Smooth muscle cell (in vitro differentiated cells): Measurements from ENCODE around the gene ARHGDIB. TPM values are rescaled to one million over a fixed set of nuclear protein-coding genes. Genes with fewer than 3 reads are reported as not detected.

Experiments used
- DNase-seq: peaks from one replicate; lab custom pipeline; 2025; ENCODE audit not compliant: unreplicated experiment; lab: John Stamatoyannopoulos, UW
- H2AFZ ChIP-seq: fragments of 200-600 bp; sonication (generic); 2 replicates; pipeline ENCODE4 v1.6.0; 2016; ENCODE audit warnings: antibody characterized with exemption, low read depth, mild to moderate bottlenecking
- H3F3A ChIP-seq: fragments of 200-600 bp; sonication (generic); 2 replicates; pipeline ENCODE4 v1.6.0; 2017; ENCODE audit warnings: antibody characterized with exemption, low read depth
- H3K27ac ChIP-seq: fragments of 200-600 bp; sonication (generic); 2 replicates; pipeline ENCODE4 v1.5.1; 2016; ENCODE audit warnings: low read depth, mild to moderate bottlenecking
- H3K27me3 ChIP-seq: fragments of 200-600 bp; sonication (generic); 2 replicates; pipeline ENCODE4 v1.6.1; 2016; ENCODE audit warnings: low read depth, mild to moderate bottlenecking
- H3K36me3 ChIP-seq: fragments of 200-600 bp; sonication (generic); 2 replicates; pipeline ENCODE4 v1.5.1; 2016; ENCODE audit warnings: low read depth
- H3K4me1 ChIP-seq: fragments of 200-600 bp; sonication (generic); 2 replicates; pipeline ENCODE4 v1.5.1; 2016; ENCODE audit warnings: low read depth
- H3K4me2 ChIP-seq: fragments of 200-600 bp; sonication (generic); 2 replicates; pipeline ENCODE4 v1.6.0; 2016; ENCODE audit warnings: mild to moderate bottlenecking
- H3K4me3 ChIP-seq: fragments of 200-600 bp; sonication (generic); 2 replicates; pipeline ENCODE4 v1.5.1; 2016; ENCODE audit warnings: mild to moderate bottlenecking
- H3K79me2 ChIP-seq: fragments of 200-600 bp; sonication (generic); 2 replicates; pipeline ENCODE4 v1.6.0; 2016; ENCODE audit warnings: low read depth, mild to moderate bottlenecking
- H3K9ac ChIP-seq: fragments of 200-600 bp; sonication (generic); 2 replicates; pipeline ENCODE4 v1.6.0; 2016; ENCODE audit warnings: low read depth
- H3K9me3 ChIP-seq: fragments of 200-600 bp; sonication (generic); replicated peaks from 2 replicates; pipeline ENCODE4 v1.5.1; 2016; ENCODE audit warnings: low read depth
- H4K20me1 ChIP-seq: fragments of 200-600 bp; sonication (generic); 2 replicates; pipeline ENCODE4 v1.6.0; 2016; ENCODE audit warnings: low read depth
- WGBS: methylation state at CpG from one replicate; pipeline ENCODE4 v1.1.7; 2016; ENCODE audit warnings: low lambda C conversion rate; 5-methylcytosine and 5-hydroxymethylcytosine counted together
- polyA plus RNA-seq: library from polyadenylated mRNA; unstranded; fragments of >200 nt; fragmentation: Nextera tagmentation; extraction: Ambion mirVana; gene quantifications from 2 replicates; pipeline ENCODE4 v1.2.1, GENCODE V29; 2016
- total RNA-seq: library from RNA; depleted of rRNA; stranded (reverse); fragments of >200 nt; gene quantifications from 2 replicates; pipeline ENCODE4 v1.2.3, GENCODE V29; 2014
- TF ChIP-seq, protein P1 (sequence below): fragments of 200-600 bp; sonication (generic); IDR thresholded peaks from 2 replicates; pipeline ENCODE4 v1.5.1; 2017; ENCODE audit warnings: borderline replicate concordance, mild to moderate bottlenecking, antibody characterized with exemption; ENCODE audit not compliant: insufficient read depth, poor library complexity, severe bottlenecking

The ARHGDIB gene
- total and polyA plus RNA-seq, 2 experiments from 2014 or later: 35.8 to 36.4 TPM

DNA sequence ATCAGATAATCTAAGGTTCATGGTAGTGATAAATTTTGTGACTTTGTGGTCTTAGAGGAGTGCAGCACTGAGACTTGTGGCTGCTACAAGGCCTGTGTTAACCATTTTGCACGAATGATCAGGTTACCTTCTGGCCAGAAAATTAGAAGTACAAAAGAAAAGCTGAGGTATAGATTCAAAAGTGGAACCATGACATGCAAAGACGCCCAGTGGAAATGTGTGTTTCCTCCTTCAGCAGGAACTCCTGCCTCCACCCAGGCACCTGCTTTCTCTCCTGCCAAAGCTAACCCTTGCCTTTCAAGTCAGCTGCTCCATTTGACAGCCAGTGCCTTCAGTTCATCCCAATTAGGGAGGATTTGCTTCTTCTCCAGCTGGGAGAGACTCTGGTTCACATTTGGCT is 21.6 kb upstream of the ARHGDIB start:
- no peak for DNase-seq
- no peaks in the 10 kb centered on the region for H3K4me1 ChIP-seq
- no peaks in the 10 kb centered on the region for H4K20me1 ChIP-seq
- H2AFZ ChIP-seq: no peak overlapping the region
- no peaks in the 10 kb centered on the region for H3F3A ChIP-seq
- H3K4me3 ChIP-seq: no peak overlapping the region
- WGBS: 87% methylated on average over 2 of the region's 2 CpGs
- no peaks in the 10 kb centered on the region for H3K9me3 ChIP-seq
- no peaks in the 10 kb centered on the region for H3K36me3 ChIP-seq
- TF ChIP-seq, protein P1, sequence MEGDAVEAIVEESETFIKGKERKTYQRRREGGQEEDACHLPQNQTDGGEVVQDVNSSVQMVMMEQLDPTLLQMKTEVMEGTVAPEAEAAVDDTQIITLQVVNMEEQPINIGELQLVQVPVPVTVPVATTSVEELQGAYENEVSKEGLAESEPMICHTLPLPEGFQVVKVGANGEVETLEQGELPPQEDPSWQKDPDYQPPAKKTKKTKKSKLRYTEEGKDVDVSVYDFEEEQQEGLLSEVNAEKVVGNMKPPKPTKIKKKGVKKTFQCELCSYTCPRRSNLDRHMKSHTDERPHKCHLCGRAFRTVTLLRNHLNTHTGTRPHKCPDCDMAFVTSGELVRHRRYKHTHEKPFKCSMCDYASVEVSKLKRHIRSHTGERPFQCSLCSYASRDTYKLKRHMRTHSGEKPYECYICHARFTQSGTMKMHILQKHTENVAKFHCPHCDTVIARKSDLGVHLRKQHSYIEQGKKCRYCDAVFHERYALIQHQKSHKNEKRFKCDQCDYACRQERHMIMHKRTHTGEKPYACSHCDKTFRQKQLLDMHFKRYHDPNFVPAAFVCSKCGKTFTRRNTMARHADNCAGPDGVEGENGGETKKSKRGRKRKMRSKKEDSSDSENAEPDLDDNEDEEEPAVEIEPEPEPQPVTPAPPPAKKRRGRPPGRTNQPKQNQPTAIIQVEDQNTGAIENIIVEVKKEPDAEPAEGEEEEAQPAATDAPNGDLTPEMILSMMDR: no peak
- no peak overlapping the region for H3K4me2 ChIP-seq
- no peaks in the 10 kb centered on the region for H3K27me3 ChIP-seq
- no peak overlapping the region for H3K27ac ChIP-seq
- no peaks in the 10 kb centered on the region for H3K79me2 ChIP-seq
- no peak overlapping the region for H3K9ac ChIP-seq

DNA sequence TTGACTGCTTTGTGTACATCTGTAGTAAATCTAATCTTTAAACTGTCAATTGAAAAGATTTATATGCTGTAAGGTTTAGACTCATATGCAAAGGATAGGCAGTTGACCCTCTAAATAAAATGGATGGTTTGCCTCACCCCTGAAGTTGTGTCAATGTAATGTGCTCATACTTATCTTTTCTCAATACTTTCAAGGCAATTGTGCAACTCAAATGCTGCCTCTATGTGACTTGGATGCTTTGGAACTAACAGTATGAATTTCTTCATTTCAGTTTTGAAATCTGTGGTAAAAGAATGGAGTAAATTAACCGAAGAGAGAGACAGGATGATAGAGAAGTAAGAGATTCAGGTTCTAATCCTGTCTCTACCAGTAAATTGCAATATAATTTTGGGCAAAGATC is 21.2 kb upstream of the ARHGDIB start:
- H3K27me3 ChIP-seq: no peaks in the 10 kb centered on the region
- H4K20me1 ChIP-seq: no peaks in the 10 kb centered on the region
- H3K27ac ChIP-seq: no peak overlapping the region
- H3K36me3 ChIP-seq: no peaks in the 10 kb centered on the region
- no peaks in the 10 kb centered on the region for H3K4me1 ChIP-seq
- H3K4me3 ChIP-seq: no peak overlapping the region
- no peaks in the 10 kb centered on the region for H3F3A ChIP-seq
- DNase-seq: no peak
- no peaks in the 10 kb centered on the region for H3K9me3 ChIP-seq
- WGBS: 88% methylated on average over 1 of the region's 1 CpG
- no peak overlapping the region for H3K4me2 ChIP-seq
- no peak overlapping the region for H3K9ac ChIP-seq
- H3K79me2 ChIP-seq: no peaks in the 10 kb centered on the region
- TF ChIP-seq, protein P1: no peak
- H2AFZ ChIP-seq: no peak overlapping the region

DNA sequence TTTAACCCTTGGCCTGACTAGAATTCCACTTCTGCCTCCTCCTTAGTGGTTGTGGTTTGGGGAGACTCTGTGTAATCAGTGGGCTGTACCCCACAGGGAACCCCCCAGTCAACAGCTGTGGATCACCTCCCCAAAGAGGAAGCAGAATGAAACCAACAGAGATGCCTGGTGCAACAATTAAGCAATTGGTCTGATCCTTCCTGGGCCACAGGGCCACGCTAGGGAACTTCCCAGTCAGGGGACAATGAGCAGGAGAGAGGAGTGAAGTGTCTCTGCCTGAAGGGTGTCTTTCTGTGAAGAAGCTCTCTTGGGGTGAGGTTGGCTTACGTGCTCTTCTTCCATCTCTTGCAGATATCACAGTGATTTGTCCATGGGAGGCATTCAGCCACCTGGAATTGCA is 19.6 kb upstream of the ARHGDIB start:
- Histone ChIP-seq H3K4me3 (no peak overlapping the region), H3K4me2 (no peak overlapping the region), H3K27ac (no peak overlapping the region), H3K27me3 (no peaks in the 10 kb centered on the region), H3F3A (no peaks in the 10 kb centered on the region), H3K9ac (no peak overlapping the region), H3K79me2 (no peaks in the 10 kb centered on the region), H3K36me3 (no peaks in the 10 kb centered on the region), H3K9me3 (no peaks in the 10 kb centered on the region), H2AFZ (no peak overlapping the region), H4K20me1 (no peaks in the 10 kb centered on the region), H3K4me1 (no peaks in the 10 kb centered on the region)
- no peak for DNase-seq
- TF ChIP-seq, protein P1: no peak
- 98% methylated on average over 2 of the region's 2 CpGs for WGBS

DNA sequence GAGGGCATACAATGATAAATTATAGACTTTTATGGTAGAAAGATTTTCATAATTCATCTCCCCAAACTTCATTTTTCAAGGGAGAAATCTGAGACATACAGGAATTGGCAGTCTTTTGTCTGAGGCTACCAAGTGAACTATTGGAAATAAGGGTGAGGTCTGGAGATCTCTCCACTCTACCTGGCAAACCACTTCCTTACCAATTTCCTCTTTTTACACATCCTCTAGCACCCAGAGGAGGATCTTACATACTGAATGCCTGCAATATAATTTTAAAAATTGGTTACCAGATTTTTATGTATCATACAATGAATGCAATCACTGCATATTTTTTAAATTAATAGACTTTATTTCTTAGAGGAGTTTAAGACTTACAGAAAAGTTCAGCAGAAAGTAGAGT is 18.1 kb upstream of the ARHGDIB start:
- no peak overlapping the region for H3K4me3 ChIP-seq
- no peaks in the 10 kb centered on the region for H3K27me3 ChIP-seq
- no peaks in the 10 kb centered on the region for H3K79me2 ChIP-seq
- TF ChIP-seq, protein P1: no peak
- H3K4me1 ChIP-seq: no peaks in the 10 kb centered on the region
- H3F3A ChIP-seq: no peaks in the 10 kb centered on the region
- no peak overlapping the region for H3K27ac ChIP-seq
- H4K20me1 ChIP-seq: no peaks in the 10 kb centered on the region
- no peak overlapping the region for H3K4me2 ChIP-seq
- H3K36me3 ChIP-seq: no peaks in the 10 kb centered on the region
- no peak overlapping the region for H3K9ac ChIP-seq
- H2AFZ ChIP-seq: no peak overlapping the region
- DNase-seq: no peak
- no peaks in the 10 kb centered on the region for H3K9me3 ChIP-seq
